GM19099 (cell line): Measurements from ENCODE around the gene TBX10.
A peak's percentile ranks its signal among the peaks of the same experiment; 100 is the strongest.

Experiments used
- POLR2A ChIP-seq: IDR thresholded peaks from 3 replicates; pipeline ENCODE4 v1.6.1; 2011; ENCODE audit warnings: low read depth; ENCODE audit not compliant: insufficient read length; ENCODE audit errors: extremely low read depth

The TBX10 gene

GRCh38 chr11:67638535-67639437 is 777 bp downstream of the TBX10 start:
- no peak for TF ChIP-seq POLR2A

GRCh38 chr11:67636962-67637361 is 2.6 kb downstream of the TBX10 start:
- TF ChIP-seq POLR2A: no peak

GRCh38 chr11:67635231-67635521 is 4.4 kb downstream of the TBX10 start:
- no peak for TF ChIP-seq POLR2A

GRCh38 chr11:67634366-67635230 is 5.0 kb downstream of the TBX10 start:
- TF ChIP-seq POLR2A: no peak

GRCh38 chr11:67633758-67634365 is 5.7 kb downstream of the TBX10 start:
- TF ChIP-seq POLR2A: no peak

DNA sequence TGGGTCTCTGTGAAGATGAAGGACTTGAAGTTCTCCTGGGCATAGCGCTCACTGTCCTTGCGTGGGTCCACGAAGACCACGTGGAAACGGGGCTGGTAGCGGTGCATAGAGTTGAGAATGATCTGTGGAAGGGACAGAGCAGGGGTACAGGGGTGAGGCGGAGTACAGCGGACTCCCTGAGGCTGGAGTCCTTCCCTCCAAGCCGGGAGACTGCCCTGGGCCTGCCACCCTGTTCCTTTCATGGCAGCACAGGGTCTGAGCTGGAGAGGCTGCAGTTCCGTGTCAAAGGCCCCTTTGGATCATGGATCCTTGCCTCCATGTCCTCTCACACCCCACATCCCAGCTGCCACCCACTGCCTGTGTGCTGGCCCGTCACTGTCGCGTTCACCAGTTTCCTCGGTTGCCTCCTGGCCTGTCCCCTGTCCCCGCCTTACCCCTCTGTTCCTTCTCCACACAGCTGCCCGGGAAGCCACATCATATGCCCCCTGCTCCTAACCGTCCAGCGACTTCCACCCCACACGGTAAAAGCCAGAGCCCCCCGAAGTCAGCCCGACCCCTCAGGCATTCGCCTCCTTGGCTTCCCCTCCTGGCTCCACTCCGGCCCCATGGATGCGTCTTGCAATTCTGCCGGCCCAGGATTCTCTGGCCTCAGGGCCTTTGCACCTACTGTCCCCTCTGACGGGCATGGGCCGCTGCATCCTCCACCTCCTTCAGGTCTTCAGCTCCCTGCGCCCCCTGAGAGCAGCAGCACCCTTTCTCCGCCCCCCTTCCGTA is 6.4 kb downstream of the TBX10 start:
- no peak for TF ChIP-seq POLR2A

GRCh38 chr11:67632175-67632981 is 7.2 kb downstream of the TBX10 start:
- TF ChIP-seq POLR2A: no peak

- TF ChIP-seq POLR2A: no peak
Measured at GRCh38 chr11:67631853-67632174, 7.7 kb downstream of the TBX10 start.

GRCh38 chr11:67631411-67631810 is 8.2 kb downstream of the TBX10 start:
- TF ChIP-seq POLR2A: no peak

- no peak for TF ChIP-seq POLR2A
Measured at GRCh38 chr11:67630943-67631331, 8.6 kb downstream of the TBX10 start.

DNA sequence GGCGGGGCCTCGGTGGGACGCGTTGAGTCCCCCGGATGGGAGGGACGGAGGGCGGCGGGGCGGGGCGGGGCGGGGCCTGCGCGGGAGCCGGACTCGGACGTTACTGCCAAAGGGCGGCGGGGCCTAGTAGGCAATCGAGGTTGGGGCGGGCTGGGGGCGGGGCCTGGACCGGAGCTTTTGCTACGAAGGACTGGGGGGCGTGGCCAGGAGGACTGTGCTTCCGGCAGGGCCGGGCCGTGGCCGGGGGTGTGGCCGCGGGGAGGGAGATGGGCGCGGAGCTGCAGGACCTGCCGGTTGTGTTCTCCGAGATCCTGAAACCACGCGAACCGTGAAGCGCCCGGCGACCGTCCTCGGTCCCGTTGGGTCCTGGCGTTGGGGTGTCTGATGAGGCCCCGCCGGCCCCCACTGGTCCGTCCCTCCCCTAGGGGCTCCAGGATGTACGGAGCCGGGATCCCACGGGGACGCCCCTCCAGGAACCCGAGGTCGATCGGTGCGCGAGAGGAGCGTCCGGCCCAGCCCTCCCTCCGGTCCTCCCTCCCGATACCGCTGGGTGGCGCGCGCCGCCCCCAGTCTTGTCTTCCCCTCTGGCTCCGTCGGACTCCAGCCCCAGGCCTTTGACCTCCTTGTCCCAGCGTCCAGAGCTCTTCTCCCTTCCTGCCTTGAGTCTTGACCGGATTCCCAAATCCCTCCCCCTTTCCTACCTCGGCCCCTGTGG is 9.2 kb downstream of the TBX10 start:
- TF ChIP-seq POLR2A: peak; percentile 72

DNA sequence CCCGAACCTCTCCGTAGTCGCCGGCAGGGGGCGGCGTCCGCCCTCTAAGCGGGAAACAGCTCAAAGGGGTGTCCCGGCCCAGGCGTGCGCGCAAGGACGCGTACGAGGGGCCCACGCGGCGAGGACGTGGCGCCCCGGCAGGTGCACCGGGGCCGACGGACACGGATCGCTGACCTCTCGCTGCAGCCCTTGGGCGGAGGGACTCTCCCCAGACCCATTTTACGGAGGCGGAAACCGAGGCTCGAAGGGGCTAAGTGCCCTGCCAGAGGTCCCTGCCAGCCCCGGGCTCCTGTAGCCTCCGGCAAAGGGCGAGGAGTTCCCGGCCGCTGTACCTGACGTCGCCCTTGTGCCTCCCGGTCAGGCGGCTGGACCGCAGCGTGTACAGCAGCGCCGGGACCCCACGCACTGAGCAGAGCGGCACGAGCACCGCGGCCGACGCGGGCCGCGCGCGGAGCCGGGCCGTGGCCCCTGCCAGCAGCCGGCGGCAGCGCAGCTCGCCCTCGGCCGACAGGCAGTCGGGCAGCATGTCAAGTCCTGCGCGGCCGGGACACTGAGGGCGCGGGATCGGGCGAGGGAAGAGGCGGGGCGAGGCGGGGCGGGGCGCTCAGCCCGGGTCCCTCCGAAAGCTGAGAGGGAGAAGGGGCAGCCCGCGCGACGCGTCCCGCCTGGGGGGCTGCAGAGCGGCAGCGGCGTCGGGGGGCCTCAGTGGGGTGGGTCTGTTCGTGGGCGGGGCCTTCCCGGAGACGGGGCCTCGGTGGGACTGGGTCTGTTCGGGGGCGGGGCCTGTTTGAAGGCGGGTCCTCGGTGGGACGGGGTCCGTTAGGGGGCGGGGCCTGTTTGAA is 10.0 kb downstream of the TBX10 start, which contains the start of gene NUDT8:
Gene NUDT8 (minus strand): TSS at position 552 of the 842 bp plus-strand sequence. CDS start 26 bp downstream, at position 526.
- peak; percentile 77 for TF ChIP-seq POLR2A
